ENCODE data around the gene ELFN1.

The ELFN1 gene

DNA sequence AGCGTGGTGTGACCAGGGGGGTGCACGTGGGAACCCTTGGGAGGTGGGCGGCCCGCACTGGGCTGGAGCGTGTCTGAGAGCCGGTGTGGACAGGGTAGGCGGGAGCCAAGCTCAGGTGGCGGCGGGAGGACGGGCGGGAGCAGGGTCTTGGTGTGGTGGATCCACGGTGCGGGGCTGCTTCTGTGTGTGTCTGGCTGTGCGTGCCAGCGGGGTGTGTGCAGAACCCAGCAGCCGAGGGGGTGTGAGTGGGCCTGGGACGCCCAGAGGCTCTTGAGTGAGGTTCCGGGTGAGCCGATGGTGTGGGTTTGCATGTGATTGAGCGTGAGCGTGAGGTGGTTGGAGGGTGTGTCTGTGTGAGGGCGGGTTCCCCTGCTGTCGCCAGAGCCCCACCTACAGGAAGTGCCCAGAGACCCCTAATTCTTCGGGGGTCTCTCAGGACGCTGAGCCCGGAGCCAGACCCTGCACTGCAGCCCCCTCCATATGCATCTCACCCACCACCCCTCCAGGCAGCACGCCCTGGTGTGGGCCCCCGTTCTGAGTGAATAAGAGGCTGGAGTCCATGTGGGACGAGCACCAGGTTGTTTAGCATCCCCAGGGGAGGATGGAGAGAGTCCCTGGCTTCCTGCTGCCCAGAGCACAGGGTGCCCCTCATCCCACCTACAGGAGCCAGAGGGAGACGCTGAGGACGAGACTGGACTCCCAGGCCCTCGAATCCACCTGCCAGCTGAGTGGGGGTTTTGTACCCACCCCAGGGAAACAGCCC is 78.2 kb downstream of the ELFN1 start:
- peaks cover 29% of the 10 kb centered on the region for H3K36me3 ChIP-seq
- no peak for DNase-seq
- H3K4me3 ChIP-seq (ENCODE audit: low read depth, low read length) = no peak overlapping the region
- no peaks in the 10 kb centered on the region for H3K9me3 ChIP-seq (ENCODE audit: severe bottlenecking)
- no peak overlapping the region for H3K27ac ChIP-seq
- H3K27me3 ChIP-seq (ENCODE audit: insufficient read depth, low read depth, severe bottlenecking) = no peaks in the 10 kb centered on the region
- TF ChIP-seq, protein P1, sequence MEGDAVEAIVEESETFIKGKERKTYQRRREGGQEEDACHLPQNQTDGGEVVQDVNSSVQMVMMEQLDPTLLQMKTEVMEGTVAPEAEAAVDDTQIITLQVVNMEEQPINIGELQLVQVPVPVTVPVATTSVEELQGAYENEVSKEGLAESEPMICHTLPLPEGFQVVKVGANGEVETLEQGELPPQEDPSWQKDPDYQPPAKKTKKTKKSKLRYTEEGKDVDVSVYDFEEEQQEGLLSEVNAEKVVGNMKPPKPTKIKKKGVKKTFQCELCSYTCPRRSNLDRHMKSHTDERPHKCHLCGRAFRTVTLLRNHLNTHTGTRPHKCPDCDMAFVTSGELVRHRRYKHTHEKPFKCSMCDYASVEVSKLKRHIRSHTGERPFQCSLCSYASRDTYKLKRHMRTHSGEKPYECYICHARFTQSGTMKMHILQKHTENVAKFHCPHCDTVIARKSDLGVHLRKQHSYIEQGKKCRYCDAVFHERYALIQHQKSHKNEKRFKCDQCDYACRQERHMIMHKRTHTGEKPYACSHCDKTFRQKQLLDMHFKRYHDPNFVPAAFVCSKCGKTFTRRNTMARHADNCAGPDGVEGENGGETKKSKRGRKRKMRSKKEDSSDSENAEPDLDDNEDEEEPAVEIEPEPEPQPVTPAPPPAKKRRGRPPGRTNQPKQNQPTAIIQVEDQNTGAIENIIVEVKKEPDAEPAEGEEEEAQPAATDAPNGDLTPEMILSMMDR (IDR thresholded peaks at IDR 0.05; ENCODE audit: low read depth, low read length) = no peak

DNA sequence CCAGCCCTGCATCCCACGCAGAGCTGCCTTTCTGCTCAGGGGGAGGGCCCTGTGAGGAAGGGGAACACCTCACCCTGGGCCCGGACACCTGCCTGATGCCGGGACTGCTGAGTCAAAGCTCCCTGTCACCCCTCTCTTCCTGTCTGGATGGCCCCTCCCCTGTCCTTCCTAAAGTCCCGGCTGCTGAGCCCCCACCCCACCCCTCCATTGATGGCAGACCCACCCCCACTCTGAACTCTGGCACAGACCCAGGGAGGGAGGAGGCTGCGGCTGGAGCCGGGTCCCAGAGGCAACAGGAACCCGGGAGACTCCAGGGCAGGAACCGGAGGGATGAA is 78.7 kb downstream of the ELFN1 start:
- no peak overlapping the region for H3K27ac ChIP-seq
- H3K9me3 ChIP-seq (ENCODE audit: severe bottlenecking) = no peaks in the 10 kb centered on the region
- H3K36me3 ChIP-seq = peaks cover 29% of the 10 kb centered on the region
- DNase-seq = no peak
- TF ChIP-seq, protein P1 (IDR thresholded peaks at IDR 0.05; ENCODE audit: low read depth, low read length) = no peak
- no peaks in the 10 kb centered on the region for H3K27me3 ChIP-seq (ENCODE audit: insufficient read depth, low read depth, severe bottlenecking)
- H3K4me3 ChIP-seq (ENCODE audit: low read depth, low read length) = no peak overlapping the region

DNA sequence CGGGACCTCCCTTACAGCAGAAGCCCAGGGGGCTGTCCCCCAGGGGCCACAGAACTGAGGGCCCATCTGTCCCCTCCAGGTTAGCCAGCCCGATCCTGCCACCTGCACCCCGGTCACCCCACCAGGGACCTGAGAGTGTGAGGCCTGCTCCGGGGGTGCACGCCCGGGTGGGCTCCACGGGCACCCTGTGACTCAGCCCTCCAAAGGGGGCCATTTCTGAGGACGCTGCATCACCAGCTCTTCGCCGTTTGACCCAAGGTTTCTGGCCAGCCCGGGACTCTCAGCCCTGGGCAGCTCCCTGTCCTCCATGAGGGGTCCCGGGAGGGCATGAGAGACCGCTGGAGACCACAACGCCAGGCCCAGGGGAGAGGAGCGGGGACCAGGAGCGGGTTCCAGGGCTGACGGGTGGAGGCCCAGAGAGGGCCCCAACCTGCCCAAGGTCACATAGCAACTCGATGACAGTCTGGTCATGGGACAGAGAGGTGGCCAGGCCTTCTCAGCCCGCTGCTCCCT is 79.3 kb downstream of the ELFN1 start:
- DNase-seq = no peak
- TF ChIP-seq, protein P1 (IDR thresholded peaks at IDR 0.05; ENCODE audit: low read depth, low read length) = no peak

DNA sequence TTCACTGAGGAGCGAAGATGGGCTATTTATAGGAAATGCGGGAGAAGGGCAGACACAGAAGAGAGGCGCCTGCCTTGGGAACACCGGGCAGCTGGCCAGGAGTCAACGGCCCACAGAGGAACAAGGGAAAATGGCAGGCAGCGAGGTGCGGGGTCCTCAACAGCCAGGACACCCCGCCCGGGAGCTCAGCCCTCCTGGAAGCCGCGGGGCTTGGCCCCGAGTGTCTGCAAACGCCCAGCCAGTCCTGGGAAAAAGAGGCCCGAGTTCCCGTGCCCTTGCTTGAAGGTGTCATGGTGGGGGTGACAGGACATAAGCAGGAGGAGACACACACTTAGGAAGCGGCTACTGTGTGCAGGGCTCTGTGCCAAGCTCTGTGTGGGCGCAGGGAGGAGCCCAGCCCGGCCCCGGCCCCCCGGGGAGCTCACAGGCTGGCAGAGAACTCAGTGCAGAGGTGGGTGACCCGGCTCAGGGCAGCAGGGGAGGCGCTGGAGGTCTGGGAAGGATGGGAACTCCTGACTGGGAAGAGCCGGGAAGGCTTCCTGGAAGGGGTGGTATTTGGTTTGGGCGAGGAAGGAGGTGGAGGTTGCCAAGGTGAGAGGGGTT is 79.9 kb downstream of the ELFN1 start:
- H3K36me3 ChIP-seq = peaks cover 23% of the 10 kb centered on the region
- no peak for DNase-seq
- H3K27me3 ChIP-seq (ENCODE audit: insufficient read depth, low read depth, severe bottlenecking) = no peaks in the 10 kb centered on the region
- H3K27ac ChIP-seq = no peak overlapping the region
- no peaks in the 10 kb centered on the region for H3K9me3 ChIP-seq (ENCODE audit: severe bottlenecking)
- H3K4me3 ChIP-seq (ENCODE audit: low read depth, low read length) = no peak overlapping the region
- TF ChIP-seq, protein P1 (IDR thresholded peaks at IDR 0.05; ENCODE audit: low read depth, low read length) = no peak

More for the DNA sequence above, 79.3 kb downstream of the ELFN1 start:
- peaks cover 29% of the 10 kb centered on the region for H3K36me3 ChIP-seq
- no peak overlapping the region for H3K27ac ChIP-seq
- no peaks in the 10 kb centered on the region for H3K9me3 ChIP-seq (ENCODE audit: severe bottlenecking)
- no peaks in the 10 kb centered on the region for H3K27me3 ChIP-seq (ENCODE audit: insufficient read depth, low read depth, severe bottlenecking)
- no peak overlapping the region for H3K4me3 ChIP-seq (ENCODE audit: low read depth, low read length)

DNA sequence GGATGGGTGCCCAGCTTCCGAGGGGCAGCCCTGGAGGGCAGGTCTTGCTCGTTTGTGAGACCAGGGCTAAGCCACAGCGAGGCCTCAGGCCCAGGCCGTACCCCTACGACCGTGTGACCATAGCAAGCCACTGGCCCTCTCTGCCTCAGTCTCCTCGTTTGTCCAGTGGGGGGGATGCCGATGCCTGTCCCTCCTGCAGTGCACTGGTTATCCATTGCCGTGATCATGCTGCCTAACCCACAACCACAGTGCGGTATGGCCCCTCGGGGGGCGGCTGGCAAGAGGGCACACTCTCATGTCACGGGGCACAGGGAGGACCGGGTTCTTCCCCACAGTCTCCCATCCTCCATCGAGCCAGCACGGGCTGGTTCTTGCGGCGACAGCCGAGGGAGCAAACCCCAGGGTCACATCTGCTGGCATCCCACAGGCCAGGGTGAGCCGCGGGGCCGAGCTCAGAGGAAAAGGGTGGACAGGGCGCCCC is 80.5 kb downstream of the ELFN1 start:
- H3K4me3 ChIP-seq (ENCODE audit: low read depth, low read length) = no peak overlapping the region
- peaks cover 17% of the 10 kb centered on the region for H3K36me3 ChIP-seq
- TF ChIP-seq, protein P1 (IDR thresholded peaks at IDR 0.05; ENCODE audit: low read depth, low read length) = no peak
- no peak overlapping the region for H3K27ac ChIP-seq
- no peaks in the 10 kb centered on the region for H3K9me3 ChIP-seq (ENCODE audit: severe bottlenecking)
- no peaks in the 10 kb centered on the region for H3K27me3 ChIP-seq (ENCODE audit: insufficient read depth, low read depth, severe bottlenecking)
- no peak for DNase-seq
